Measurements from ENCODE around the gene MTFR1L. TPM values are rescaled to one million over a fixed set of nuclear protein-coding genes. Genes with fewer than 3 reads are reported as not detected.

MTFR1L gene
- polyA plus RNA-seq, 1 donor from 2014 or later = 115 TPM

GRCh38 chr1:25772692-25773245, 47.0 kb upstream of the MTFR1L start:
- no peaks in the 10 kb centered on the region for H3K36me3 ChIP-seq (ENCODE audit: insufficient read depth, low read length)
- TF ChIP-seq CTCF (IDR thresholded peaks at IDR 0.05; ENCODE audit: poor library complexity, severe bottlenecking) (no peak), POLR2AphosphoS5 (IDR thresholded peaks at IDR 0.05) (no peak), SMC3 (conservative IDR thresholded peaks at IDR 0.05; ENCODE audit: poor library complexity) (no peak), EP300 (conservative IDR thresholded peaks at IDR 0.05; ENCODE audit: poor library complexity, severe bottlenecking) (no peak), MXI1 (conservative IDR thresholded peaks at IDR 0.05; ENCODE audit: poor library complexity, severe bottlenecking) (no peak), TAF1 (IDR thresholded peaks at IDR 0.05; ENCODE audit: low read depth) (no peak), RAD21 (conservative IDR thresholded peaks at IDR 0.05) (no peak), EZH2 (IDR thresholded peaks at IDR 0.05; ENCODE audit: borderline replicate concordance, insufficient read depth, low read length, poor library complexity, severe bottlenecking) (no peak), REST (IDR thresholded peaks at IDR 0.05; ENCODE audit: borderline replicate concordance) (no peak)
- H3K4me2 ChIP-seq (ENCODE audit: low read length) = no peak overlapping the region

GRCh38 chr1:25773441-25774125, 46.2 kb upstream of the MTFR1L start:
- no peak overlapping the region for H3K27ac ChIP-seq (ENCODE audit: low read length)
- H3K9me2 ChIP-seq (ENCODE audit: insufficient read depth, low read length) = no peaks in the 10 kb centered on the region
- no peak overlapping the region for H3K4me3 ChIP-seq (ENCODE audit: low read length)
- H3K9me3 ChIP-seq (ENCODE audit: low read length) = no peaks in the 10 kb centered on the region
- H3K9ac ChIP-seq (ENCODE audit: low read length) = no peak overlapping the region
- H2AFZ ChIP-seq (ENCODE audit: low read depth, low read length) = no peak overlapping the region
- H3F3A ChIP-seq (ENCODE audit: insufficient read depth, low read length, poor library complexity, severe bottlenecking) = no peaks in the 10 kb centered on the region
- H4K20me1 ChIP-seq (ENCODE audit: insufficient read depth) = no peaks in the 10 kb centered on the region
- no peak overlapping the region for H3K4me2 ChIP-seq (ENCODE audit: low read length)
- TF ChIP-seq RAD21 (conservative IDR thresholded peaks at IDR 0.05) (no peak), POLR2AphosphoS5 (IDR thresholded peaks at IDR 0.05) (no peak), TAF1 (IDR thresholded peaks at IDR 0.05; ENCODE audit: low read depth) (no peak), EZH2 (IDR thresholded peaks at IDR 0.05; ENCODE audit: borderline replicate concordance, insufficient read depth, low read length, poor library complexity, severe bottlenecking) (no peak), MXI1 (conservative IDR thresholded peaks at IDR 0.05; ENCODE audit: poor library complexity, severe bottlenecking) (no peak), CTCF (IDR thresholded peaks at IDR 0.05; ENCODE audit: poor library complexity, severe bottlenecking) (no peak), EP300 (conservative IDR thresholded peaks at IDR 0.05; ENCODE audit: poor library complexity, severe bottlenecking) (no peak), SMC3 (conservative IDR thresholded peaks at IDR 0.05; ENCODE audit: poor library complexity) (no peak), REST (IDR thresholded peaks at IDR 0.05; ENCODE audit: borderline replicate concordance) (no peak)
- H3K36me3 ChIP-seq (ENCODE audit: insufficient read depth, low read length) = no peaks in the 10 kb centered on the region
- no peaks in the 10 kb centered on the region for H3K79me2 ChIP-seq (replicated peaks; ENCODE audit: insufficient read depth, low read length)
- no peaks in the 10 kb centered on the region for H3K27me3 ChIP-seq (ENCODE audit: insufficient read depth, low read depth, low read length)

More at GRCh38 chr1:25772692-25773245, 47.0 kb upstream of the MTFR1L start:
- H3K9me3 ChIP-seq (ENCODE audit: low read length) = no peaks in the 10 kb centered on the region
- H2AFZ ChIP-seq (ENCODE audit: low read depth, low read length) = no peak overlapping the region
- H3K27me3 ChIP-seq (ENCODE audit: insufficient read depth, low read depth, low read length) = no peaks in the 10 kb centered on the region
- H3K4me3 ChIP-seq (ENCODE audit: low read length) = no peak overlapping the region
- no peaks in the 10 kb centered on the region for H4K20me1 ChIP-seq (ENCODE audit: insufficient read depth)
- no peak overlapping the region for H3K27ac ChIP-seq (ENCODE audit: low read length)
- H3K9ac ChIP-seq (ENCODE audit: low read length) = no peak overlapping the region
- H3K79me2 ChIP-seq (replicated peaks; ENCODE audit: insufficient read depth, low read length) = no peaks in the 10 kb centered on the region
- no peaks in the 10 kb centered on the region for H3K9me2 ChIP-seq (ENCODE audit: insufficient read depth, low read length)
- H3F3A ChIP-seq (ENCODE audit: insufficient read depth, low read length, poor library complexity, severe bottlenecking) = no peaks in the 10 kb centered on the region

Data from neural cell (in vitro differentiated cells).